Fibroblast of lung (primary cell): ENCODE data around the gene NKD1. TPM values are rescaled to one million over a fixed set of nuclear protein-coding genes. Genes with fewer than 3 reads are reported as not detected.

ENCODE experiments used
- DNase-seq, 2 donors: peaks; one replicate each; pipeline versions ENCODE4 v3.0.0 to v3.0.0-alpha.2; 2010; ENCODE audit warnings: low read depth in 2 of 2
- H2AFZ ChIP-seq: 2 replicates; pipeline ENCODE4 v1.5.1; 2012; ENCODE audit warnings: low read length, control low read depth, inconsistent platforms
- H3K27ac ChIP-seq: 2 replicates; pipeline ENCODE4 v1.5.1; 2011; ENCODE audit warnings: low read length, control low read depth; ENCODE audit not compliant: insufficient read depth
- H3K27me3 ChIP-seq: 2 replicates; pipeline ENCODE4 v1.5.1; 2011; ENCODE audit warnings: mild to moderate bottlenecking, low read length; ENCODE audit not compliant: control insufficient read depth, insufficient read depth
- H3K36me3 ChIP-seq: 2 replicates; pipeline ENCODE4 v1.5.1; 2011; ENCODE audit warnings: low read length; ENCODE audit not compliant: control insufficient read depth, insufficient read depth
- H3K4me1 ChIP-seq: 2 replicates; pipeline ENCODE4 v1.5.1; 2011; ENCODE audit warnings: low read length; ENCODE audit not compliant: control insufficient read depth, insufficient read depth; ENCODE audit errors: extremely low read depth
- H3K4me2 ChIP-seq: 2 replicates; pipeline ENCODE4 v1.5.1; 2011; ENCODE audit warnings: low read length, control low read depth; ENCODE audit not compliant: insufficient read depth; ENCODE audit errors: extremely low read depth
- H3K4me3 ChIP-seq, 4 experiments: fragments of 200-600 bp in 1 of 4; sonication (generic) in 1 of 4; replicated peaks in 1 of 4; 2 replicates each; pipeline ENCODE4 v1.5.1; 2011 to 2016; ENCODE audit warnings: low read length in 4 of 4, low read depth in 3 of 4, mild to moderate bottlenecking in 3 of 4, control low read depth in 2 of 4, inconsistent platforms in 1 of 4, mixed read lengths in 1 of 4; ENCODE audit not compliant: insufficient read depth in 1 of 4; ENCODE audit errors: control extremely low read depth in 1 of 4
- H3K79me2 ChIP-seq: 2 replicates; pipeline ENCODE4 v1.5.1; 2012; ENCODE audit warnings: mild to moderate bottlenecking, low read length, inconsistent platforms; ENCODE audit not compliant: control insufficient read depth, insufficient read depth
- H3K9ac ChIP-seq: 2 replicates; pipeline ENCODE4 v1.5.1; 2011; ENCODE audit warnings: mild to moderate bottlenecking, low read length, control low read depth; ENCODE audit not compliant: insufficient read depth
- H3K9me3 ChIP-seq: 2 replicates; pipeline ENCODE4 v1.5.1; 2012; ENCODE audit warnings: low read depth, low read length; ENCODE audit not compliant: control insufficient read depth, insufficient read depth
- H4K20me1 ChIP-seq: 2 replicates; pipeline ENCODE4 v1.5.1; 2011; ENCODE audit warnings: low read length; ENCODE audit not compliant: control insufficient read depth, insufficient read depth; ENCODE audit errors: extremely low read depth
- EZH2 ChIP-seq: IDR thresholded peaks from 2 replicates; pipeline ENCODE4 v1.5.1; 2012; ENCODE audit warnings: low read length, control low read depth, mild to moderate bottlenecking; ENCODE audit errors: missing control alignments
- polyA plus RNA-seq, 2 donors: library from polyadenylated mRNA; depleted of rRNA in 1 of 2; stranded (reverse) in 1 of 2; unstranded in 1 of 2; fragments of >200 nt; gene quantifications; 2 replicates each; pipeline ENCODE4 v1.2.1, GENCODE V29; 2011 to 2012; ENCODE audit warnings: missing spikeins in 1 of 2
- total RNA-seq: library from RNA; depleted of rRNA; stranded (reverse); fragments of >200 nt; gene quantifications from 2 replicates; pipeline ENCODE4 v1.2.1, GENCODE V29; 2014
- TF ChIP-seq, protein P1 (sequence below), 2 donors: IDR thresholded peaks in 1 of 2; conservative IDR thresholded peaks in 1 of 2; 1 replicate in 1 of 2; 2 replicates in 1 of 2; pipeline ENCODE4 v1.5.1; 2011 to 2012; ENCODE audit warnings: low read length in 2 of 2, control low read depth in 1 of 2, inconsistent platforms in 1 of 2, low read depth in 1 of 2, mild to moderate bottlenecking in 1 of 2

Gene NKD1
- total and polyA plus RNA-seq, 2 donors (not counting 1 experiment from before 2014, with no cell fraction given) = under 0.01 to 0.12 TPM

DNA sequence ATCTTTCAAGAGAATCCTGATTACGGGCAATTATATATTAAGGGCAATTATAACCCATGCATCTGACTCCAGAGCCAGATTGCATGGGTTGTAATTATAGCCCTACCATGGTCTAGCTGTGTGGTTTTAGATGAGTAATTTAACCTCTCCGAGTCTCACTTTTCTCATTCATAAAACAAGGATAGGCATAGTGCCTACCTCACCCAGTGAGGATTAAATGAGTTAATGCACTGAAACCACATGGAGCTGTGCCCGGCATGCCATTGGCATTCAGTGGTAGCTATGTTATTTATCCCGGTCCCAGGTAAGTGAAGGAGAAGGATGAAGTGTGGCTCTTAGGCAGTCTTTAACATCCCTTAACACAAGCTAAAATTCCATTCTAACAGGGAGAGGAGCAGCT, 126.6 kb downstream of the NKD1 start:
- DNase-seq = no peak
- Histone ChIP-seq H4K20me1 (no peaks in the 10 kb centered on the region), H3K27me3 (no peaks in the 10 kb centered on the region), H3K27ac (no peak overlapping the region), H3K79me2 (no peaks in the 10 kb centered on the region), H3K4me1 (no peaks in the 10 kb centered on the region), H3K36me3 (no peaks in the 10 kb centered on the region), H3K9ac (no peak overlapping the region), H3K9me3 (peaks cover 2% of the 10 kb centered on the region), H3K4me3 (no peak overlapping the region), H2AFZ (no peak overlapping the region), H3K4me2 (no peak overlapping the region)
- TF ChIP-seq, protein P1, sequence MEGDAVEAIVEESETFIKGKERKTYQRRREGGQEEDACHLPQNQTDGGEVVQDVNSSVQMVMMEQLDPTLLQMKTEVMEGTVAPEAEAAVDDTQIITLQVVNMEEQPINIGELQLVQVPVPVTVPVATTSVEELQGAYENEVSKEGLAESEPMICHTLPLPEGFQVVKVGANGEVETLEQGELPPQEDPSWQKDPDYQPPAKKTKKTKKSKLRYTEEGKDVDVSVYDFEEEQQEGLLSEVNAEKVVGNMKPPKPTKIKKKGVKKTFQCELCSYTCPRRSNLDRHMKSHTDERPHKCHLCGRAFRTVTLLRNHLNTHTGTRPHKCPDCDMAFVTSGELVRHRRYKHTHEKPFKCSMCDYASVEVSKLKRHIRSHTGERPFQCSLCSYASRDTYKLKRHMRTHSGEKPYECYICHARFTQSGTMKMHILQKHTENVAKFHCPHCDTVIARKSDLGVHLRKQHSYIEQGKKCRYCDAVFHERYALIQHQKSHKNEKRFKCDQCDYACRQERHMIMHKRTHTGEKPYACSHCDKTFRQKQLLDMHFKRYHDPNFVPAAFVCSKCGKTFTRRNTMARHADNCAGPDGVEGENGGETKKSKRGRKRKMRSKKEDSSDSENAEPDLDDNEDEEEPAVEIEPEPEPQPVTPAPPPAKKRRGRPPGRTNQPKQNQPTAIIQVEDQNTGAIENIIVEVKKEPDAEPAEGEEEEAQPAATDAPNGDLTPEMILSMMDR (conservative IDR thresholded peaks at IDR 0.05 in 1 of 2, IDR thresholded peaks at IDR 0.05 in 1 of 2; ENCODE audit: low read depth in 1 of 2, low read length in 2 of 2) = no peak
- no peak for TF ChIP-seq EZH2

DNA sequence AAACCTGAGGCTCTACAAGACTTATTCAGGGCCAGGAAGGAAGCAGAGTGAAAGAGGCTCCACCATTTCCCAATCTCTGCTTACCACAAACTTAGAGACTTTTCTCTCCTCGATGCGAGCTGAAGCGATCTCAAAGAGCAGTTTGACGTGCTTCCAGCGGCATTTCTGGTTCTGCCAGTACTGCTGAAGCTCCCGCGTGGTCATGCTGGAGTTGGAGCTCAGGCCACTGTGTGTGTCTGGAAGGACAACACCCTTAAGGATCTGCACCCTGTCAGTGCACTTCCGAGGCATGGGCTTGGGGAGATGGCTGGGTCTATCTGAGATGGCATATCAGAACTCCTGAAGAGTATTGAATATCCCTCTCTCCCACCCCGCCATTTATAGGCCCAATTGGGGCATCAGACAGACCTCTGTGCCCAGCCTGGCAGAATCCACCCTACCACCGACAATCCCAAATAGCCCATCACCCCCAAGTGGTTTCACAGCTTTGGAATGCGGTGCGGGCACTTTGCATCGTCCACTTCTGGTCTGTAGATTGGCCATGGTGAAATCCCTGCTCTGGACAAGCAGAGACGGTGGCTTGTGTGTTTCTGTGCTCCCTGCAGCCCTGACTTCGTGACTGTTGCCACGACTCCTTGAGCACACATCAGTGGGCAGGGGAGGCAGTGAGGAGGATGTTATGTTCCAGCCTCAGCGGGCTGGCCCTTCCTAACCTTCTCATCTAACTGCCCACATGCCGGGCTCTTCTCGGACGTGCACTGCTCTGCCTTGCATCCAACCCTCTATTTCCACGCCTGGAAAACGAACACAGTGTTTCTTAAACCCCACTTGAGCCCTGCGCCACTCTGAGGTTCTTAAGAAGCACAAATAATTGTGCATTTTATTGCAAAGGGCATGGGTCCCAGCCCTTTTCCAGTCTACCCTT, 127.8 kb downstream of the NKD1 start:
- Histone ChIP-seq H2AFZ (no peak overlapping the region), H3K4me3 (no peak overlapping the region), H3K36me3 (no peaks in the 10 kb centered on the region), H3K9me3 (peaks cover 2% of the 10 kb centered on the region), H3K9ac (no peak overlapping the region), H3K79me2 (no peaks in the 10 kb centered on the region), H3K4me2 (no peak overlapping the region), H3K4me1 (no peaks in the 10 kb centered on the region), H4K20me1 (no peaks in the 10 kb centered on the region), H3K27me3 (no peaks in the 10 kb centered on the region), H3K27ac (no peak overlapping the region)
- TF ChIP-seq EZH2 = no peak
- TF ChIP-seq, protein P1 (conservative IDR thresholded peaks at IDR 0.05 in 1 of 2, IDR thresholded peaks at IDR 0.05 in 1 of 2; ENCODE audit: low read depth in 1 of 2, low read length in 2 of 2) = no peak
- no peak for DNase-seq

DNA sequence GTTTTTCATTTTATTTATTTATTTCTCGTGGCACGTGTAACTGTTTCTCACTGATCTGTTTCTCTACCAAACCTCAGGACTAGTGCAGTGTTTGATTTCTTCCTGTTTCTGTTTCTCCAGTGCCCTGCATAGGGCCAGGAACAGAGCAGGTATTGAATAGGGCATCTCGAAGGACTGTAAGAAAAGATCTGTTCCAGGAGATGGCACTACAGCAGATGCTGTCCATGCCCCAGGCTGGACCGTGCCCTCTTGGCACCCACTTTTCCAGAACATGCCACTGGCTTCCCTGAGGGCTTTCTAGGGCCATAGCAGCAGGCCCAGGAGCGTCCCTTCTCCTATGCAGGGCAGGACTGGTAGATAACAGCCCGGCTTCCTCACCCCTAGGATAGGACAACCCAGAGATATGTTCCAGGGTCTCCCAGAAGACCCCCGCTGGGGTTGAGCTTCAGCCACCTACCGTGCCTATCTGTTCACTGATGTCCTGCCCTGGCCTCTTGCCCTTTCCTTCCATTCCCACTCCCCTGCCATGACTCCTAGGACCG, 128.6 kb downstream of the NKD1 start:
- H3K4me2 ChIP-seq = no peak overlapping the region
- no peak overlapping the region for H3K9ac ChIP-seq
- H3K4me1 ChIP-seq = no peaks in the 10 kb centered on the region
- no peak overlapping the region for H3K27ac ChIP-seq
- H3K9me3 ChIP-seq = peaks cover 2% of the 10 kb centered on the region
- no peak overlapping the region for H2AFZ ChIP-seq
- TF ChIP-seq, protein P1 (conservative IDR thresholded peaks at IDR 0.05 in 1 of 2, IDR thresholded peaks at IDR 0.05 in 1 of 2; ENCODE audit: low read depth in 1 of 2, low read length in 2 of 2) = no peak
- TF ChIP-seq EZH2 = no peak
- no peaks in the 10 kb centered on the region for H3K79me2 ChIP-seq
- no peaks in the 10 kb centered on the region for H3K27me3 ChIP-seq
- H4K20me1 ChIP-seq = no peaks in the 10 kb centered on the region
- no peak overlapping the region for H3K4me3 ChIP-seq
- DNase-seq = no peak
- no peaks in the 10 kb centered on the region for H3K36me3 ChIP-seq
